ENCODE measurements around the gene PRLH. TPM values are rescaled to one million over a fixed set of nuclear protein-coding genes. Genes with fewer than 3 reads are reported as not detected.

PRLH gene
- total RNA-seq, 1 donor from 2014 or later, result not detected

- H3K27ac Mint-ChIP-seq (ENCODE audit: unreplicated experiment), result no peak overlapping the region
- H3K36me3 ChIP-seq (ENCODE audit: insufficient read depth, low read length), result no peaks in the 10 kb centered on the region
- peaks cover 25% of the 10 kb centered on the region for H3K27me3 Mint-ChIP-seq (ENCODE audit: low read depth, unreplicated experiment)
- no peak for DNase-seq (ENCODE audit: low read depth)
- H3K27me3 ChIP-seq (ENCODE audit: insufficient read depth, low read length), result peaks cover 6% of the 10 kb centered on the region
- H4K20me1 ChIP-seq (ENCODE audit: insufficient read depth, low read length), result no peaks in the 10 kb centered on the region
- H3K4me1 ChIP-seq (ENCODE audit: insufficient read depth, low read length), result peaks cover 11% of the 10 kb centered on the region
- H3K79me2 ChIP-seq (ENCODE audit: insufficient read depth, low read length), result no peaks in the 10 kb centered on the region
- peaks cover 4% of the 10 kb centered on the region for H3K4me1 Mint-ChIP-seq (ENCODE audit: low read depth, unreplicated experiment)
- no peaks in the 10 kb centered on the region for H3K9me3 Mint-ChIP-seq (ENCODE audit: unreplicated experiment)
- H3K27ac ChIP-seq (ENCODE audit: low read depth, low read length), result no peak overlapping the region
- no peak overlapping the region for H3K9ac ChIP-seq (ENCODE audit: low read length)
- no peak overlapping the region for H2AFZ ChIP-seq (ENCODE audit: low read depth, low read length)
- H3K9me3 ChIP-seq (ENCODE audit: insufficient read depth, low read depth, low read length), result no peaks in the 10 kb centered on the region
- FAIRE-seq, result no peak
- no peak overlapping the region for H3K4me3 Mint-ChIP-seq (ENCODE audit: unreplicated experiment)
- no peak for TF ChIP-seq EZH2 (IDR thresholded peaks at IDR 0.05; ENCODE audit: insufficient read depth, low read length)
- TF ChIP-seq CTCF (IDR thresholded peaks at IDR 0.05; ENCODE audit: insufficient read depth, low read depth, low read length), result no peak
- H3K36me3 Mint-ChIP-seq (ENCODE audit: low read depth, unreplicated experiment), result peaks cover 1% of the 10 kb centered on the region
- H3K4me2 ChIP-seq (ENCODE audit: low read length), result no peak overlapping the region
- no peak overlapping the region for H3K4me3 ChIP-seq (ENCODE audit: insufficient read depth, low read depth, low read length)
Measured at GRCh38 chr2:237576974-237577373, 10.6 kb downstream of the PRLH start.

GRCh38 chr2:237577458-237577857 lies 11.1 kb downstream of the PRLH start:
- H3K79me2 ChIP-seq (ENCODE audit: insufficient read depth, low read length), result no peaks in the 10 kb centered on the region
- no peaks in the 10 kb centered on the region for H3K36me3 ChIP-seq (ENCODE audit: insufficient read depth, low read length)
- H3K27me3 ChIP-seq (ENCODE audit: insufficient read depth, low read length), result peaks cover 6% of the 10 kb centered on the region
- H3K36me3 Mint-ChIP-seq (ENCODE audit: low read depth, unreplicated experiment), result peaks cover 1% of the 10 kb centered on the region
- no peak overlapping the region for H2AFZ ChIP-seq (ENCODE audit: low read depth, low read length)
- H3K4me3 Mint-ChIP-seq (ENCODE audit: unreplicated experiment), result no peak overlapping the region
- H3K9ac ChIP-seq (ENCODE audit: low read length), result no peak overlapping the region
- DNase-seq (ENCODE audit: low read depth), result no peak
- peaks cover 7% of the 10 kb centered on the region for H3K4me1 ChIP-seq (ENCODE audit: insufficient read depth, low read length)
- no peak overlapping the region for H3K4me2 ChIP-seq (ENCODE audit: low read length)
- no peak overlapping the region for H3K4me3 ChIP-seq (ENCODE audit: insufficient read depth, low read depth, low read length)
- no peak overlapping the region for H3K27ac Mint-ChIP-seq (ENCODE audit: unreplicated experiment)
- H4K20me1 ChIP-seq (ENCODE audit: insufficient read depth, low read length), result no peaks in the 10 kb centered on the region
- no peaks in the 10 kb centered on the region for H3K9me3 Mint-ChIP-seq (ENCODE audit: unreplicated experiment)
- H3K9me3 ChIP-seq (ENCODE audit: insufficient read depth, low read depth, low read length), result no peaks in the 10 kb centered on the region
- TF ChIP-seq CTCF (IDR thresholded peaks at IDR 0.05; ENCODE audit: insufficient read depth, low read depth, low read length) (no peak), EZH2 (IDR thresholded peaks at IDR 0.05; ENCODE audit: insufficient read depth, low read length) (no peak)
- peaks cover 2% of the 10 kb centered on the region for H3K4me1 Mint-ChIP-seq (ENCODE audit: low read depth, unreplicated experiment)
- peaks cover 25% of the 10 kb centered on the region for H3K27me3 Mint-ChIP-seq (ENCODE audit: low read depth, unreplicated experiment)
- H3K27ac ChIP-seq (ENCODE audit: low read depth, low read length), result no peak overlapping the region
- FAIRE-seq, result no peak

- H3K4me2 ChIP-seq (ENCODE audit: low read length), result no peak overlapping the region
- peaks cover 6% of the 10 kb centered on the region for H3K27me3 ChIP-seq (ENCODE audit: insufficient read depth, low read length)
- TF ChIP-seq EZH2 (IDR thresholded peaks at IDR 0.05; ENCODE audit: insufficient read depth, low read length) (no peak), CTCF (IDR thresholded peaks at IDR 0.05; ENCODE audit: insufficient read depth, low read depth, low read length) (no peak)
- H4K20me1 ChIP-seq (ENCODE audit: insufficient read depth, low read length), result no peaks in the 10 kb centered on the region
- no peak overlapping the region for H3K4me3 ChIP-seq (ENCODE audit: insufficient read depth, low read depth, low read length)
- Mint-ChIP-seq H3K4me1 (ENCODE audit: low read depth, unreplicated experiment) (no peaks in the 10 kb centered on the region), H3K27ac (ENCODE audit: unreplicated experiment) (peak overlapping the region; percentile 20), H3K9me3 (ENCODE audit: unreplicated experiment) (no peaks in the 10 kb centered on the region), H3K27me3 (ENCODE audit: low read depth, unreplicated experiment) (peaks cover 25% of the 10 kb centered on the region), H3K36me3 (ENCODE audit: low read depth, unreplicated experiment) (peaks cover 1% of the 10 kb centered on the region), H3K4me3 (ENCODE audit: unreplicated experiment) (no peak overlapping the region)
- no peaks in the 10 kb centered on the region for H3K9me3 ChIP-seq (ENCODE audit: insufficient read depth, low read depth, low read length)
- no peak overlapping the region for H2AFZ ChIP-seq (ENCODE audit: low read depth, low read length)
- H3K27ac ChIP-seq (ENCODE audit: low read depth, low read length), result no peak overlapping the region
- DNase-seq (ENCODE audit: low read depth) (no peak), FAIRE-seq (no peak)
- H3K4me1 ChIP-seq (ENCODE audit: insufficient read depth, low read length), result peaks cover 6% of the 10 kb centered on the region
- no peak overlapping the region for H3K9ac ChIP-seq (ENCODE audit: low read length)
- no peaks in the 10 kb centered on the region for H3K36me3 ChIP-seq (ENCODE audit: insufficient read depth, low read length)
- H3K79me2 ChIP-seq (ENCODE audit: insufficient read depth, low read length), result no peaks in the 10 kb centered on the region
Measured at GRCh38 chr2:237577956-237578870, 11.8 kb downstream of the PRLH start.
